Measurements from ENCODE around the gene CSTA.

GRCh38 chr3:122390665-122391064 is 65.6 kb downstream of the CSTA start:
- TF ChIP-seq, protein P1, sequence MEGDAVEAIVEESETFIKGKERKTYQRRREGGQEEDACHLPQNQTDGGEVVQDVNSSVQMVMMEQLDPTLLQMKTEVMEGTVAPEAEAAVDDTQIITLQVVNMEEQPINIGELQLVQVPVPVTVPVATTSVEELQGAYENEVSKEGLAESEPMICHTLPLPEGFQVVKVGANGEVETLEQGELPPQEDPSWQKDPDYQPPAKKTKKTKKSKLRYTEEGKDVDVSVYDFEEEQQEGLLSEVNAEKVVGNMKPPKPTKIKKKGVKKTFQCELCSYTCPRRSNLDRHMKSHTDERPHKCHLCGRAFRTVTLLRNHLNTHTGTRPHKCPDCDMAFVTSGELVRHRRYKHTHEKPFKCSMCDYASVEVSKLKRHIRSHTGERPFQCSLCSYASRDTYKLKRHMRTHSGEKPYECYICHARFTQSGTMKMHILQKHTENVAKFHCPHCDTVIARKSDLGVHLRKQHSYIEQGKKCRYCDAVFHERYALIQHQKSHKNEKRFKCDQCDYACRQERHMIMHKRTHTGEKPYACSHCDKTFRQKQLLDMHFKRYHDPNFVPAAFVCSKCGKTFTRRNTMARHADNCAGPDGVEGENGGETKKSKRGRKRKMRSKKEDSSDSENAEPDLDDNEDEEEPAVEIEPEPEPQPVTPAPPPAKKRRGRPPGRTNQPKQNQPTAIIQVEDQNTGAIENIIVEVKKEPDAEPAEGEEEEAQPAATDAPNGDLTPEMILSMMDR (conservative IDR thresholded peaks at IDR 0.05; ENCODE audit: low read depth, low read length), result no peak
- TF ChIP-seq EZH2phosphoT487 (IDR thresholded peaks at IDR 0.05; ENCODE audit: borderline replicate concordance, low read length), result no peak
- no peak for TF ChIP-seq EZH2 (IDR thresholded peaks at IDR 0.05; ENCODE audit: low read length, unreplicated experiment)

Measured in PC-3 (cell line).